Lung (tissue), 12 donors: ENCODE data around the gene TMEM141. TPM values are rescaled to one million over a fixed set of nuclear protein-coding genes. Genes with fewer than 3 reads are reported as not detected.

ENCODE experiments used
- ATAC-seq: fragments of 200-7000 bp; cut with Tn5 transposase; one replicate; pipeline ENCODE4 v1.9.1; 2020; ENCODE audit warnings: moderate number of reproducible peaks; ENCODE audit not compliant: insufficient read depth, low FRiP score
- DNase-seq, 3 donors: peaks; one replicate each; pipeline ENCODE4 v3.0.0-alpha.2; 2013 to 2017
- H3K27ac ChIP-seq, 2 donors: one replicate each; pipeline ENCODE4 v1.5.1; 2013; ENCODE audit warnings: mild to moderate bottlenecking in 2 of 2, moderate library complexity in 2 of 2, control low read depth in 1 of 2, inconsistent platforms in 1 of 2, low read depth in 1 of 2, low read length in 1 of 2
- H3K27me3 ChIP-seq, 3 donors: one replicate each; pipeline ENCODE4 v1.5.1; 2013; ENCODE audit warnings: low read length in 2 of 3; ENCODE audit not compliant: control insufficient read depth in 3 of 3, insufficient read depth in 3 of 3
- H3K36me3 ChIP-seq, 4 donors: one replicate each; pipeline ENCODE4 v1.5.1; 2013; ENCODE audit warnings: low read length in 4 of 4, mild to moderate bottlenecking in 1 of 4, moderate library complexity in 1 of 4; ENCODE audit not compliant: control insufficient read depth in 4 of 4, insufficient read depth in 4 of 4
- H3K4me1 ChIP-seq, 5 donors: one replicate each; pipeline ENCODE4 v1.5.1; 2013; ENCODE audit warnings: low read length in 5 of 5, mild to moderate bottlenecking in 2 of 5, moderate library complexity in 1 of 5; ENCODE audit not compliant: control insufficient read depth in 5 of 5, insufficient read depth in 5 of 5
- H3K4me3 ChIP-seq: one replicate; pipeline ENCODE4 v1.5.1; 2013; ENCODE audit warnings: mild to moderate bottlenecking, control low read depth, moderate library complexity
- H3K9ac ChIP-seq, 2 donors: one replicate each; pipeline ENCODE4 v1.5.1; 2013; ENCODE audit warnings: low read length in 2 of 2, control low read depth in 1 of 2; ENCODE audit not compliant: insufficient read depth in 1 of 2
- H3K9me3 ChIP-seq, 4 donors: one replicate each; pipeline ENCODE4 v1.5.1; 2013; ENCODE audit warnings: low read length in 3 of 4, mild to moderate bottlenecking in 1 of 4, moderate library complexity in 1 of 4; ENCODE audit not compliant: control insufficient read depth in 4 of 4, insufficient read depth in 3 of 4
- WGBS, 2 donors: extraction: QIAGEN DNeasy Blood & Tissue Kit; methylation state at CpG; one replicate each; pipeline ENCODE4 v1.1.7; 2013; 5-methylcytosine and 5-hydroxymethylcytosine counted together
- polyA plus RNA-seq, 2 donors: library from polyadenylated mRNA; stranded (reverse); fragments of 200-250 nt; gene quantifications; one replicate each; pipeline ENCODE4 v1.2.1, GENCODE V29; 2013
- total RNA-seq, 2 donors: library from RNA; depleted of rRNA in 1 of 2; stranded (reverse); fragments of >200 nt in 1 of 2; gene quantifications; one replicate each; pipeline ENCODE4 v1.2.1, GENCODE V29; 2014 to 2021
- TF ChIP-seq, protein P1 (sequence below): IDR thresholded peaks from 2 replicates; pipeline ENCODE4 v1.5.1; 2012; ENCODE audit warnings: mild to moderate bottlenecking; ENCODE audit errors: control extremely low read depth, extremely low read depth
- donor health status: control.
- donor health status: control.
- donor health status: Bipolar disorder and iron deficiency.
- donor health status: healthy.
- donor health status: DM: yes; HTN: yes; CAD: no.

TMEM141 gene
- total and polyA plus RNA-seq, 4 donors, result 56.5 to 177 (median 113) TPM

DNA sequence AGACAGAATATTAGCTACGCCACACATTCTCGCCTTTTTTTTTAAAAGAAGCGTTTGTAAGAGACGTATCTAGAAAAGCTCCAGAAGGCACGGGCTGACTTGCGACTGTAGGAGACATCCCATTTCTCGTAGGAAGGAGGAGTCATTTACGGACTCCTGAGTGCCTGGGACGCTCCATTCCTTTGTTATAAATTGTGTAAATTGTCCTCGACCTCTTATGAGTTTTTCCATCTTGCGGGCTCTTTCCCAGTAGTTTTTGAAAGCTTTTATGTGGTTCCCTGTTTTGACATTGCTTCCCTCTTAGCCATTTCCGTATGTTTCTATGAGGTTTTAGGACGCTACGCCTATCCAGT is 17.6 kb downstream of the TMEM141 start:
- peaks cover 0 to 7% (median under 1%) of the 10 kb centered on the region in 4 donors for H3K36me3 ChIP-seq
- DNase-seq (peak in 2 of 3 donors; percentile 28 to 35), ATAC-seq (no peak)
- TF ChIP-seq, protein P1, sequence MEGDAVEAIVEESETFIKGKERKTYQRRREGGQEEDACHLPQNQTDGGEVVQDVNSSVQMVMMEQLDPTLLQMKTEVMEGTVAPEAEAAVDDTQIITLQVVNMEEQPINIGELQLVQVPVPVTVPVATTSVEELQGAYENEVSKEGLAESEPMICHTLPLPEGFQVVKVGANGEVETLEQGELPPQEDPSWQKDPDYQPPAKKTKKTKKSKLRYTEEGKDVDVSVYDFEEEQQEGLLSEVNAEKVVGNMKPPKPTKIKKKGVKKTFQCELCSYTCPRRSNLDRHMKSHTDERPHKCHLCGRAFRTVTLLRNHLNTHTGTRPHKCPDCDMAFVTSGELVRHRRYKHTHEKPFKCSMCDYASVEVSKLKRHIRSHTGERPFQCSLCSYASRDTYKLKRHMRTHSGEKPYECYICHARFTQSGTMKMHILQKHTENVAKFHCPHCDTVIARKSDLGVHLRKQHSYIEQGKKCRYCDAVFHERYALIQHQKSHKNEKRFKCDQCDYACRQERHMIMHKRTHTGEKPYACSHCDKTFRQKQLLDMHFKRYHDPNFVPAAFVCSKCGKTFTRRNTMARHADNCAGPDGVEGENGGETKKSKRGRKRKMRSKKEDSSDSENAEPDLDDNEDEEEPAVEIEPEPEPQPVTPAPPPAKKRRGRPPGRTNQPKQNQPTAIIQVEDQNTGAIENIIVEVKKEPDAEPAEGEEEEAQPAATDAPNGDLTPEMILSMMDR, result no peak
- peaks cover 0 to 25% (median 4%) of the 10 kb centered on the region in 5 donors for H3K4me1 ChIP-seq
- WGBS, 2 donors, result 2 to 4% methylated on average over 14 of the region's 14 CpGs
- H3K27me3 ChIP-seq, result no peaks in the 10 kb centered on the region
- peak overlapping the region; percentile 92 for H3K4me3 ChIP-seq
- peak overlapping the region in 1 of 2 donors; percentile 58 for H3K27ac ChIP-seq
- peak overlapping the region in 1 of 2 donors; percentile 53 for H3K9ac ChIP-seq
- H3K9me3 ChIP-seq, result no peaks in the 10 kb centered on the region

DNA sequence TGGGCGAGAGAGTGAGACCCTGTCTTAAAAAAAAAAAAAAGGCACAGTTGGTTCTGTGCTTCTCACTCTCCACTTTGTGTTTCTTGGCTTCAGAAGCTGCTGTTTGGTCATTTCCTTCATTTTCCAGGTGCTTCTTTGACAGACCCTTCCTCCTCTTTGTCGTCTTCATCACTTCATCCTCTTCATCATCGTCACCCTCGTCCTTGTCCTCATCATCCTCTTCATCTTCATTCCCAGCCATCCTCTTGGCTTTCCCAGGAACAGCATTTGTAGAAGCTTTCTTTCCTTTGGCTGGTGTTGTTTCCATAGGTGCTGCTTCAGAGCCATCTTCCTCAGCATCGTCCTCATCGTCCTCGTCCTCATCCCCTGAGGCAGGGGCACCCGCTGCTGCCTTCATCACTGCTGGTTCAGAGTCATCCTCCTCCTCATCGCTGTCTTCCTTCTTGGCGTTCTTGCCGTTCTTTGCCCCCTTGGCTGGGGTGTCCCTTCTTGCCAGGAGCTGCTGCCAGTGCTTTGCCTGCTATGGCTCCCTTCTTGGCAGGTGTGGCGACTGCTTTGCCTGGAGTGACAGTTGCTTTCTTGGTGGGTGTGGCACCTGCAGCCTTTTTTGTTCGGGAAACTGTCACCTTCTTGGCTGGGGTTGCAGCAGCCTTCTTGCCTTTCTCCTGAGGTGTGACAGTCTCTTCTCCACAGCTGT is 23.7 kb downstream of the TMEM141 start:
- Histone ChIP-seq H3K27me3 (no peaks in the 10 kb centered on the region), H3K4me1 (peaks cover 0 to 4% (median 0%) of the 10 kb centered on the region in 5 donors), H3K27ac (no peak overlapping the region), H3K9ac (no peak overlapping the region), H3K4me3 (no peak overlapping the region), H3K36me3 (peaks cover 0 to 11% (median 2%) of the 10 kb centered on the region in 4 donors), H3K9me3 (no peaks in the 10 kb centered on the region)
- TF ChIP-seq, protein P1, result no peak
- WGBS, 2 donors, result 89 to 96% methylated on average over 13 of the region's 13 CpGs
- no peak for ATAC-seq
- no peak for DNase-seq

DNA sequence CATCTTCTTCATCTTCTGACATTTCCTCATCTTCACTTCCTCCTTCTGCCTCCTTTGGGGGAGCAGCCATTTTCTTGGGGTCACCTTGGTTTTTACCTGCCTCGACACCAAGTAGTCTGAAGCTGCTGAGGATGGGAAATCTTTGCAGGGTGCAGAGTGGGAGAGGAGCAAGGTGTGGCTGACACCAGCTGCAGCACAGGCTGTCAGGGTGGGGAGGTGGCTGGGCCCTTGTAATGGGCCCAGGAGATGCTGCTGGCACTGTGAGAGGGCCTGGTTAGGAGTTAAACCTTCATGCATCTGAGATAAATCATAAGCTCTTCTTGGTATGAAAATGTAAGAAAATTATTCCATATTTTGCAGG is 24.3 kb downstream of the TMEM141 start:
- Histone ChIP-seq H3K27me3 (no peaks in the 10 kb centered on the region), H3K9ac (no peak overlapping the region), H3K4me1 (no peaks in the 10 kb centered on the region), H3K27ac (no peak overlapping the region), H3K4me3 (no peak overlapping the region), H3K36me3 (peaks cover 0 to 11% (median 2%) of the 10 kb centered on the region in 4 donors), H3K9me3 (no peaks in the 10 kb centered on the region)
- TF ChIP-seq, protein P1, result no peak
- 0 to 65% methylated on average over 1 of the region's 1 CpG for WGBS, 2 donors
- DNase-seq (no peak), ATAC-seq (no peak)
